Astrocyte (in vitro differentiated cells and primary cell): ENCODE data around the gene CCDC142. TPM values are rescaled to one million over a fixed set of nuclear protein-coding genes. Genes with fewer than 3 reads are reported as not detected.

Source experiments
- DNase-seq: peaks from one replicate; pipeline ENCODE4 v3.0.0-alpha.2; 2010; ENCODE audit warnings: low read depth
- FAIRE-seq: peaks from 2 replicates; lab custom pipeline; 2011; peaks lifted over from hg19 to GRCh38; lab: Jason Lieb, UNC
- H2AFZ ChIP-seq: 2 replicates; pipeline ENCODE4 v1.6.0; 2012; ENCODE audit warnings: low read depth, low read length, inconsistent platforms
- H3K27ac ChIP-seq: 2 replicates; pipeline ENCODE4 v1.5.1; 2011; ENCODE audit warnings: low read depth, low read length, inconsistent platforms
- H3K27me3 ChIP-seq: 2 replicates; pipeline ENCODE4 v1.6.0; 2011; ENCODE audit warnings: low read length, inconsistent platforms; ENCODE audit not compliant: insufficient read depth
- H3K36me3 ChIP-seq: 2 replicates; pipeline ENCODE4 v1.5.1; 2011; ENCODE audit warnings: low read length, inconsistent platforms; ENCODE audit not compliant: insufficient read depth
- H3K4me1 ChIP-seq: 2 replicates; pipeline ENCODE4 v1.5.1; 2011; ENCODE audit warnings: low read length, inconsistent platforms; ENCODE audit not compliant: insufficient read depth
- H3K4me2 ChIP-seq: 2 replicates; pipeline ENCODE4 v1.6.0; 2012; ENCODE audit warnings: low read length, inconsistent platforms
- H3K4me3 ChIP-seq: 2 replicates; pipeline ENCODE4 v1.5.1; 2011; ENCODE audit warnings: low read depth, mild to moderate bottlenecking, low read length, inconsistent platforms; ENCODE audit not compliant: insufficient read depth
- H3K79me2 ChIP-seq: 2 replicates; pipeline ENCODE4 v1.6.0; 2012; ENCODE audit warnings: mild to moderate bottlenecking, low read length, inconsistent platforms; ENCODE audit not compliant: insufficient read depth
- H3K9ac ChIP-seq: 2 replicates; pipeline ENCODE4 v1.6.0; 2012; ENCODE audit warnings: mild to moderate bottlenecking, low read length, inconsistent platforms
- H3K9me3 ChIP-seq: 2 replicates; pipeline ENCODE4 v1.5.1; 2012; ENCODE audit warnings: low read depth, mild to moderate bottlenecking, low read length, inconsistent platforms; ENCODE audit not compliant: insufficient read depth
- H4K20me1 ChIP-seq: 2 replicates; pipeline ENCODE4 v1.6.0; 2012; ENCODE audit warnings: low read length, inconsistent platforms; ENCODE audit not compliant: insufficient read depth
- H3K27ac Mint-ChIP-seq: one replicate; pipeline ENCODE4 v1.8.0; 2021; ENCODE audit warnings: mild to moderate bottlenecking, mixed read lengths; ENCODE audit not compliant: unreplicated experiment
- H3K27me3 Mint-ChIP-seq: one replicate; pipeline ENCODE4 v1.8.0; 2021; ENCODE audit warnings: low read depth, mixed read lengths; ENCODE audit not compliant: unreplicated experiment
- H3K36me3 Mint-ChIP-seq: one replicate; pipeline ENCODE4 v1.8.0; 2021; ENCODE audit warnings: low read depth, mixed read lengths; ENCODE audit not compliant: unreplicated experiment
- H3K4me1 Mint-ChIP-seq: one replicate; pipeline ENCODE4 v1.8.0; 2021; ENCODE audit warnings: low read depth, mixed read lengths; ENCODE audit not compliant: unreplicated experiment
- H3K4me3 Mint-ChIP-seq: one replicate; pipeline ENCODE4 v1.8.0; 2021; ENCODE audit warnings: mild to moderate bottlenecking, moderate library complexity, mixed read lengths; ENCODE audit not compliant: unreplicated experiment
- H3K9me3 Mint-ChIP-seq: one replicate; pipeline ENCODE4 v1.8.0; 2021; ENCODE audit warnings: mild to moderate bottlenecking, mixed read lengths; ENCODE audit not compliant: unreplicated experiment
- CTCF ChIP-seq: IDR thresholded peaks from 2 replicates; pipeline ENCODE4 v1.5.1; 2011; ENCODE audit warnings: low read depth, mild to moderate bottlenecking, inconsistent platforms, low read length, moderate library complexity; ENCODE audit not compliant: insufficient read depth
- EZH2 ChIP-seq: IDR thresholded peaks from 2 replicates; pipeline ENCODE4 v1.6.1; 2012; ENCODE audit warnings: mild to moderate bottlenecking, low read length, inconsistent platforms; ENCODE audit not compliant: insufficient read depth
- total RNA-seq: library from RNA; stranded (reverse); gene quantifications from 2 replicates; pipeline ENCODE4 v1.2.1, GENCODE V29; 2021

Gene CCDC142
- total RNA-seq, 1 donor from 2014 or later = 11.2 TPM

- no peak overlapping the region for H3K4me3 Mint-ChIP-seq
Observed at GRCh38 chr2:74499940-74500577, 17.3 kb upstream of the CCDC142 start.

GRCh38 chr2:74499267-74499939, 16.6 kb upstream of the CCDC142 start, which contains the start of gene LBX2:
Gene LBX2, minus strand, starts transcription at chr2:74499603. Its CDS starts 66 bp downstream, at chr2:74499537.
- peak within 1 kb of the TSS; percentile 81 for H3K4me3 Mint-ChIP-seq
- peaks cover 66% of the 10 kb centered on the region for H3K27me3 Mint-ChIP-seq
- FAIRE-seq = no peak
- TF ChIP-seq EZH2 (peak; percentile 79), CTCF (no peak)
- Histone ChIP-seq H3K9me3 (no peaks in the 10 kb centered on the region), H4K20me1 (no peaks in the 10 kb centered on the region), H3K27ac (no peak within 1 kb of the TSS), H2AFZ (peak within 1 kb of the TSS; percentile 21), H3K4me2 (peak within 1 kb of the TSS; percentile 85), H3K27me3 (peaks cover 42% of the 10 kb centered on the region), H3K9ac (no peak within 1 kb of the TSS), H3K4me3 (peak within 1 kb of the TSS; percentile 5), H3K4me1 (peaks cover 36% of the 10 kb centered on the region), H3K36me3 (no peaks in the 10 kb centered on the region), H3K79me2 (peaks cover 4% of the 10 kb centered on the region)
- H3K36me3 Mint-ChIP-seq = peaks cover 6% of the 10 kb centered on the region
- peaks cover 13% of the 10 kb centered on the region for H3K4me1 Mint-ChIP-seq
- peak within 1 kb of the TSS; percentile 38 for H3K27ac Mint-ChIP-seq
- DNase-seq = no peak
- H3K9me3 Mint-ChIP-seq = no peaks in the 10 kb centered on the region

More at GRCh38 chr2:74499940-74500577, 17.3 kb upstream of the CCDC142 start:
- H3K27ac ChIP-seq = no peak overlapping the region
- no peak for DNase-seq
- H3K36me3 ChIP-seq = peaks cover 4% of the 10 kb centered on the region
- H3K27ac Mint-ChIP-seq = no peak overlapping the region
- H3K9me3 Mint-ChIP-seq = no peaks in the 10 kb centered on the region
- peaks cover 9% of the 10 kb centered on the region for H3K36me3 Mint-ChIP-seq
- peaks cover 5% of the 10 kb centered on the region for H3K79me2 ChIP-seq
- peaks cover 40% of the 10 kb centered on the region for H3K4me1 ChIP-seq
- FAIRE-seq = no peak
- H2AFZ ChIP-seq = no peak overlapping the region
- H3K9me3 ChIP-seq = no peaks in the 10 kb centered on the region
- peak overlapping the region; percentile 85 for H3K4me2 ChIP-seq
- no peak for TF ChIP-seq CTCF
- TF ChIP-seq EZH2 = no peak
- H3K9ac ChIP-seq = no peak overlapping the region
- H3K4me3 ChIP-seq = peak overlapping the region; percentile 5
- H3K4me1 Mint-ChIP-seq = peaks cover 17% of the 10 kb centered on the region
- H3K27me3 ChIP-seq = peaks cover 42% of the 10 kb centered on the region
- no peaks in the 10 kb centered on the region for H4K20me1 ChIP-seq
- peaks cover 68% of the 10 kb centered on the region for H3K27me3 Mint-ChIP-seq
